ENCODE results near the gene CLDN12.
A peak's percentile ranks its signal among the peaks of the same experiment; 100 is the strongest.

The CLDN12 gene

GRCh38 chr7:90403174-90404113 lies at the start of gene CLDN12:
Gene CLDN12 (plus strand): TSS chr7:90403461. CDS start chr7:90412677, 9,216 bp downstream.
- peak; percentile 63 to 69 (median 68) for DNase-seq (ENCODE audit: low read depth in 2 of 3, low spot score in 1 of 3)

GRCh38 chr7:90383422-90383821 lies 19.8 kb upstream of the CLDN12 start:
- no peak for DNase-seq (ENCODE audit: low read depth in 2 of 3, low spot score in 1 of 3)

GRCh38 chr7:90383861-90384260 lies 19.4 kb upstream of the CLDN12 start:
- DNase-seq (ENCODE audit: low read depth in 2 of 3, low spot score in 1 of 3), result no peak

- no peak for DNase-seq (ENCODE audit: low read depth in 2 of 3, low spot score in 1 of 3)
Observed at GRCh38 chr7:90384433-90384832, 18.8 kb upstream of the CLDN12 start.

- DNase-seq (ENCODE audit: low read depth in 2 of 3, low spot score in 1 of 3), result no peak
Observed at GRCh38 chr7:90387470-90388240, 15.6 kb upstream of the CLDN12 start.

GRCh38 chr7:90390926-90391325 lies 12.3 kb upstream of the CLDN12 start:
- no peak for DNase-seq (ENCODE audit: low read depth in 2 of 3, low spot score in 1 of 3)

GRCh38 chr7:90391488-90391887 lies 11.8 kb upstream of the CLDN12 start:
- no peak for DNase-seq (ENCODE audit: low read depth in 2 of 3, low spot score in 1 of 3)

- no peak for DNase-seq (ENCODE audit: low read depth in 2 of 3, low spot score in 1 of 3)
Observed at GRCh38 chr7:90396420-90396819, 6.8 kb upstream of the CLDN12 start.

- DNase-seq (ENCODE audit: low read depth in 2 of 3, low spot score in 1 of 3), result no peak
Observed at GRCh38 chr7:90401989-90402388, 1.3 kb upstream of the CLDN12 start.

GRCh38 chr7:90402785-90403173 lies 482 bp upstream of the CLDN12 start:
- DNase-seq (ENCODE audit: low read depth in 2 of 3, low spot score in 1 of 3), result no peak

GRCh38 chr7:90404777-90405176 lies 1.5 kb downstream of the CLDN12 start:
- DNase-seq (ENCODE audit: low read depth in 2 of 3, low spot score in 1 of 3), result no peak

GRCh38 chr7:90407484-90407821 lies 4.2 kb downstream of the CLDN12 start:
- no peak for DNase-seq (ENCODE audit: low read depth in 2 of 3, low spot score in 1 of 3)

- no peak for DNase-seq (ENCODE audit: low read depth in 2 of 3, low spot score in 1 of 3)
Observed at GRCh38 chr7:90408142-90408541, 4.9 kb downstream of the CLDN12 start.

GRCh38 chr7:90409667-90410066 lies 6.4 kb downstream of the CLDN12 start:
- DNase-seq (ENCODE audit: low read depth in 2 of 3, low spot score in 1 of 3), result no peak

- no peak for DNase-seq (ENCODE audit: low read depth in 2 of 3, low spot score in 1 of 3)
Observed at GRCh38 chr7:90411510-90411909, 8.2 kb downstream of the CLDN12 start.

- no peak for DNase-seq (ENCODE audit: low read depth in 2 of 3, low spot score in 1 of 3)
Observed at GRCh38 chr7:90412458-90413184, 9.4 kb downstream of the CLDN12 start.

- DNase-seq (ENCODE audit: low read depth in 2 of 3, low spot score in 1 of 3), result no peak
Observed at GRCh38 chr7:90413185-90413528, 9.9 kb downstream of the CLDN12 start.

GRCh38 chr7:90421651-90422050 lies 18.4 kb downstream of the CLDN12 start:
- no peak for DNase-seq (ENCODE audit: low read depth in 2 of 3, low spot score in 1 of 3)

GRCh38 chr7:90424720-90425119 lies 21.5 kb downstream of the CLDN12 start:
- peak in 1 of 3 donors; percentile 8 for DNase-seq (ENCODE audit: low read depth in 2 of 3, low spot score in 1 of 3)

- no peak for DNase-seq (ENCODE audit: low read depth in 2 of 3, low spot score in 1 of 3)
Observed at GRCh38 chr7:90425376-90425775, 22.1 kb downstream of the CLDN12 start.

GRCh38 chr7:90430614-90431460 lies 27.6 kb downstream of the CLDN12 start:
- DNase-seq (ENCODE audit: low read depth in 2 of 3, low spot score in 1 of 3), result no peak
